HG02852 (cell line): ENCODE measurements around the gene SHISA2.

Experiments used
- ATAC-seq: cut with Tn5 transposase; IDR thresholded peaks from one replicate; pipeline ENCODE4 v1.9.1; 2021; ENCODE audit warnings: mild to moderate bottlenecking, moderate library complexity; ENCODE audit not compliant: unreplicated experiment

Gene SHISA2

GRCh38 chr13:26050568-26051230 is 1.1 kb downstream of the SHISA2 start:
- ATAC-seq, result no peak

GRCh38 chr13:26048741-26049140 is 3.1 kb downstream of the SHISA2 start:
- ATAC-seq, result no peak

GRCh38 chr13:26047040-26047439 is 4.8 kb downstream of the SHISA2 start:
- ATAC-seq, result no peak

GRCh38 chr13:26046639-26047038 is 5.2 kb downstream of the SHISA2 start:
- ATAC-seq, result no peak

- no peak for ATAC-seq
These were observed 6.7 kb downstream of the SHISA2 start for GRCh38 chr13:26045142-26045541.

- ATAC-seq, result no peak
These were observed 9.0 kb downstream of the SHISA2 start for GRCh38 chr13:26042785-26043184.

GRCh38 chr13:26041444-26041843 is 10.4 kb downstream of the SHISA2 start:
- no peak for ATAC-seq

- no peak for ATAC-seq
These were observed 12.8 kb downstream of the SHISA2 start for GRCh38 chr13:26038931-26039475.

- ATAC-seq, result no peak
These were observed 14.5 kb downstream of the SHISA2 start for GRCh38 chr13:26037302-26037701.

GRCh38 chr13:26036383-26036782 is 15.4 kb downstream of the SHISA2 start:
- no peak for ATAC-seq

GRCh38 chr13:26034018-26034417 is 17.8 kb downstream of the SHISA2 start:
- no peak for ATAC-seq

GRCh38 chr13:26030331-26030730 is 21.5 kb downstream of the SHISA2 start:
- ATAC-seq, result no peak

GRCh38 chr13:26029581-26030136 is 22.2 kb downstream of the SHISA2 start:
- no peak for ATAC-seq

GRCh38 chr13:26026211-26026610 is 25.6 kb downstream of the SHISA2 start:
- ATAC-seq, result no peak

GRCh38 chr13:26025771-26026170 is 26.0 kb downstream of the SHISA2 start:
- no peak for ATAC-seq

- ATAC-seq, result no peak
These were observed 26.6 kb downstream of the SHISA2 start for GRCh38 chr13:26025196-26025595.

- ATAC-seq, result no peak
These were observed 27.3 kb downstream of the SHISA2 start for GRCh38 chr13:26024558-26024957.

GRCh38 chr13:26022538-26023292 is 29.1 kb downstream of the SHISA2 start:
- no peak for ATAC-seq

- no peak for ATAC-seq
These were observed 29.9 kb downstream of the SHISA2 start for GRCh38 chr13:26021956-26022355.

- ATAC-seq, result no peak
These were observed 30.3 kb downstream of the SHISA2 start for GRCh38 chr13:26021516-26021915.

GRCh38 chr13:26020891-26021290 is 30.9 kb downstream of the SHISA2 start:
- ATAC-seq, result no peak
